ENCODE measurements around the gene TAGLN. TPM values are rescaled to one million over a fixed set of nuclear protein-coding genes. Genes with fewer than 3 reads are reported as not detected.
"Not testable (repeated sequence)": the region's sequence is repeated elsewhere in the genome, so short reads cannot be mapped to it uniquely, and the experiment has no call there.

TAGLN gene
- total RNA-seq, 2 experiments from 2014 or later: 1.3 to 1.6 TPM

DNA sequence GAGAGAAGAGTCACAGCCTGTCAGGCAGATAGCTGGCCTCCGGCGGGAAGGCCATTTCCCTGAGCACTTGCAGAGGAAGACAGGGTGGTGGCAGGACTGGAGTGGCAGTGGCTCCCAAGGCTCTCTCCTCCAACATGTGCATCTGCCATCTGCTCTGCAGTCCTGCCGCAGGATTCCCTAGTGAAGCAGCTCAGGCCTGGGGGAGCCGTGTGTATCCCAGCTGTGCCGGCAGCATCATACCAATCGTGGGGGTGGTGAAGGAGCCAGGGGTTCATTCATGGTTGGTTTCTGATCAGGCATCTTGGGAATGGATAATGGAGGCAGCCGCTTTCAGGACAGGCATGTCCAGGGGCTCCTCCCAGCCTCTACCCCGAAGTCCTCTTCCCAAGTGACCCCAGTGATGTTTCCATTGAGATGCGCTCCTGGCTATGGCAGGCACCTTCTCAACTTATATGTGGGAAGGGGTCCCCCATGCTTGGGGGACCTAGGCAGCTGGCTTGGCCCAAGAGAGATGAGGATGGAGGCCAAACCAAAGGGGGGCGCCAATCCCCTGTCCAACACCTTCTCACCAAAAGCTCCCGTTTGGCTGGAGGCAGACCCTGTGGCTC is 6.1 kb downstream of the TAGLN start:
- ChIA-PET CTCF (interaction anchor here (0.9 kb wide), 1 partner anchor 12 kb away, joined by 3 read pairs; no protein-coding TSS in a partner anchor), POLR2A (no interaction called here)

GRCh38 chr11:117206111-117206510 is 6.9 kb downstream of the TAGLN start:
- POLR2A ChIA-PET, CTCF ChIA-PET: not testable (repeated sequence)

DNA sequence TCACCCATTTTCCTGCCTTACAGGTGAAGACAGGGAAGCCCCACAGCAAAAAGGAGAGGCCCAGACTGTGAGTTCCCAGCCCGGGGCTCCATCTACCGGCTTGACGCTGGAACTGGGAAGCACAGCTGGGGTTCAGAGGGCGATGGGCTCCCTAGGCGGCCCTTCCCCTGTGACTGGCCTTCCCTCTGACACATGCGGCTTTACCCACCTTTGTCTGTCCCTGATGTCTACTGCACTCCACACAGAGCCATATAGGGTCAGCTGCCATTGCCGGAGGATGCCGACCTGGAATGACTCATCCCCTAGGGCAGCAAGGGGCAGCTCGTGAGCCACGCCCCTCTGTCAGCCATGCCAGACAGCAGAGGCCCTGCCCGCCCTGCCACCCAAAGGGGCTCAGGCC is 7.7 kb downstream of the TAGLN start:
- CTCF ChIA-PET, POLR2A ChIA-PET: not testable (repeated sequence)

- CTCF ChIA-PET, POLR2A ChIA-PET: not testable (repeated sequence)
These were observed 8.3 kb downstream of the TAGLN start for GRCh38 chr11:117207481-117207880.

DNA sequence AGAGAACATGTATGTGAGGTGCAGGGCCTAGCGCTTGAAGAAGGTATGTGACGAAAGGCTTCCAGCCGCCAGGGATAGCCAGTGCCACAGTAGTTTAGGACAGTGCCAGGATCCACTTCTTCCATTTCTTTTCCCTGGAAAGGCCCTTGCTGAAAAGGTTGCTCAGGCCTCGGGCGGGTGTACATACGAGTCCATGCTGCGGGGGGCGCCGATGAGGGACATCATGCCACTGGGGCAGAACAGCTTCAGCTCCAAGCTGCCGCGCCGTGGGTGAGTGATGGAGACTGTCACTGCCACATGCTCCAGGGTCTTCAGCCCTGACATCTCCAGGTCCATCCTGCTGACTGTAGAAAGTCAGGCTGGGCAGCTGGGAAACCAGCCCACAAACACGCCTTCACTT is 9.5 kb downstream of the TAGLN start:
- CTCF ChIA-PET, POLR2A ChIA-PET: not testable (repeated sequence)

DNA sequence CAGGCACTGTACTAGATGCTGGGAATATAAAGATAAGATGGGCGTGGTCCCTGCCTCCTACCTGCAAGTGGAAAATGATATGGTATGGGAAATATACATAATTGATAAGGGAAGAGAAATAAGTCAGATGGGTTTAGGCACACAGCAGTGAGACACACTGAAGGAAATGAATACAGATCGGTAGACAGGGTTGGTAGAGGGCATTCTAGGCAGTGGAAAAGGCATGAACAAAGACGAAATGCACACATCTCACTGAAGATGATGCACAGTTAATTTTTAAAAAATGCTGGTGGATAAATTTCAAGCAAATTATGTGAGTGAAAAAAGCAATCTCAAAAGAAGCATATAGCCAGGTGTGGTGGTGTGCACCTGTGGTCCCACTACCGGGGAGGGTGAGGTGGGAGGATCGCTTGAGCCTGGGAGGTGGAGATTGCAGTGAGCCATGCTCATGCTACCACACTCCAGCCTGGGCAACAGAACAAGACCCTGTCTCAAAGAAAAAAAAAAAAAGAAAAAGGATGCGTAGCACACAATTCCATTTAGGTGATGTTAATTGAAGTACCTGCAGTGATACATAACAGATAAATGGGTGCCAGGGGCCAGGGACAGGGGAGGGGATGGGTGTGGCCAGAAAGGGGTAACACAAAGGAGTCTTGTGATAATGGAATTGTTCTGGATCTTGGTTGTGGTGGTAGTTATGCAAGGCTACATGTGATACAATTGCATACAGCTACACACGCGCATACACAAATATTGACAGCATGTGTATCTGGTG is 10.4 kb downstream of the TAGLN start:
- CTCF ChIA-PET, POLR2A ChIA-PET: not testable (repeated sequence)

DNA sequence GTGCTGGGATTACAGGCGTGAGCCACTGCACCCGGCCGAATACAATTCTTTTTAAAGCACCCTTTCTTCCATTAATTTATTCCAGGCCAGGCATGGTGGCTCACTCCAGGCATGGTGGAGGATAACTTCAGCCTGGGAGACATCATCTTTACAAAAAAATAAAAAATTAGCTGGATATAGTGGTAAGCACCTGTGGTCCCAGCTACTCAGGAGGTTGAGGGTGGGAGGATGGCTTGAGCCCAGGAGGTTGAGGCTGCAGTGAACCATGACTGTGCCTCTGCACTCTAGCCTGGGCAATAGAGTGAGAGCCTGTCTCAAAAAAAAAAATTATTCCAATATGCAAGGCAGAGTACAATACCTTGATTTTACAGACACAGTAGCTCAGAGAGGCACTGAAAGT is 11.4 kb downstream of the TAGLN start:
- ChIA-PET POLR2A (no interaction called here), CTCF (interaction anchor here (1.1 kb wide), 1 partner anchor 16 kb away, joined by 4 read pairs; no protein-coding TSS in a partner anchor)

- ChIA-PET POLR2A (no interaction called here), CTCF (interaction anchor here (0.7 kb wide), 1 partner anchor 438 kb away, joined by 4 read pairs; no protein-coding TSS in a partner anchor)
These were observed 13.7 kb downstream of the TAGLN start for GRCh38 chr11:117212697-117213355.

- CTCF ChIA-PET: no interaction called here
- POLR2A ChIA-PET: interaction anchor here (0.6 kb wide), 1 partner anchor 1334 kb away, joined by 3 read pairs; no protein-coding TSS in a partner anchor
These were observed 15.4 kb downstream of the TAGLN start for GRCh38 chr11:117214404-117215110.

DNA sequence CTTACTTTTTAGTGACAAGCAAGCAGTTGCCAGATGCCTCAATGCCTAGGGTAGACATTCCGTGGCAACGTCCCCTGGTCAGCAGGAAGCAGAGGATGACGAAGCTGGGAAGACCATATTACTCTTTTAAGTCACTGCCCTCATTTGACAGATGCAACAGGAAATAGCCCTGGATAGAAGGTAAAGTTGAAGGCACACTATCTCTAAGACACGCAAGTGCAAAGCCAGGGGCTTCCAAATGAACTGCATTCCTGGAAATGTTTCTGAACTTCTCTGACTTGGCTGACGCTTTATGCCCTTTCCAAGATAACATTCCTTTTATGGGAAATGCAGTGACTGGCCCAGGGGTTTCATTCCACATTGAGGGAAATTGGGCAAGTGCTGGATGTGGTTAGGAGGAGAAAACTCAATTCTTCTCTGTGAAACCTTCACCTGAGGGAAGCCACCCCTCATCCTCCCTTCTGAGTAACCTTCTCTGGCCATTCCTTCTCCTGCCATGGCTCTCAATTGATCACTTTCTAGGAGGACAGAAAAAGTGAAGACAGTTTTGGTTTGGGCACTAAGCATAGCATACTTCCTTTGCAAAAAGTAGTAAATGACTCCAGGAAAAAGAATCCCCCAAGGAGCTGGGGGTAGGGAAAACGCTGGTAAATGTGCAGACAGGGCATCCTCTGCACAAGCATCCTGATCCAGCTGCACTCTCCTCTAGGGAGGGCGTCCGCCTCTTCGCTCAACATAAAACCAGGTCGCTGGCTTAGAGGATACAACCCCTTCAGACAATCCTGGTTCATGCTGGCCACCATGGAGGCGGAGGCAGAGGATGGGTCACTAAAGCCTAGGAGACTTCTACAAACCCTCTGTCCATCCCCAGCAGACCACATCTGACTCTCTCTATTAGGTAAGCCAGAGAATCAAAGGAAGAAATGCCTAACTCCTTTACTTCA is 18.2 kb downstream of the TAGLN start:
- ChIA-PET POLR2A (no interaction called here), CTCF (interaction anchor here (1.1 to 1.5 kb wide), 2 partner anchors 9 to 12 kb away, joined by 3 to 4 read pairs; no protein-coding TSS in a partner anchor)

- ChIA-PET POLR2A (no interaction called here), CTCF (interaction anchor here (0.6 to 1.5 kb wide), 3 partner anchors 9 to 310 kb away, joined by 3 to 4 read pairs (median 3); no protein-coding TSS in a partner anchor)
These were observed 19.2 kb downstream of the TAGLN start for GRCh38 chr11:117218133-117218915.

- POLR2A ChIA-PET: no interaction called here
- CTCF ChIA-PET: interaction anchor here (1.1 kb wide), 1 partner anchor 8 kb away, joined by 4 read pairs; no protein-coding TSS in a partner anchor
These were observed 19.8 kb downstream of the TAGLN start for GRCh38 chr11:117219001-117219400.

GRCh38 chr11:117219455-117219854 is 20.3 kb downstream of the TAGLN start:
- CTCF ChIA-PET: interaction anchor here (0.5 to 0.8 kb wide), 2 partner anchors 487 to 892 kb away, joined by 3 read pairs; no protein-coding TSS in a partner anchor
- POLR2A ChIA-PET: no interaction called here

- POLR2A ChIA-PET: interaction anchor here (0.6 kb wide), 1 partner anchor 27 kb away, joined by 3 read pairs; no protein-coding TSS in a partner anchor
- CTCF ChIA-PET: interaction anchor here (0.5 to 0.8 kb wide), 2 partner anchors 487 to 891 kb away, joined by 3 read pairs; no protein-coding TSS in a partner anchor
These were observed 20.8 kb downstream of the TAGLN start for GRCh38 chr11:117219995-117220394.

DNA sequence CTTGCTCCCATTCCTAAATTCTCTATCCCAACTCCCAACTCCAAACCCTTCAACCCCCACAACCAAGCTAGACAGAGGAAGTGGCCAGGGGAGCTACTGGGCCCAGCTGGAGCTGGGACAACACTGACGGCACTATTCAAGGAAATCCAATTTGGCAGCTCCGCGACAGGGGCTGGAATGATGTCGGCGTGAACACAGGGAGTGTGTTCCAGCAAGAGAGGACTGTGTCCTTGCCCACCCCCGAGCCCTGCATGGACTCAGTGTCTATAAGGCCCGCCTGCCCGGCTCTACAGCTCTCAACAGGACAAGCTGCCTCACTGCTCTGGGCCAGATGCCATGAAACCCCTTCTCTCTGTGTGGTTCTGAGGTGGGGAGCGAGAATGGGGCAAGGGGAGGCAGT is 21.4 kb downstream of the TAGLN start:
- ChIA-PET CTCF (no interaction called here), POLR2A (interaction anchor here (0.6 kb wide), 1 partner anchor 27 kb away, joined by 3 read pairs; no protein-coding TSS in a partner anchor)

GRCh38 chr11:117220999-117221774 is 22.0 kb downstream of the TAGLN start:
- POLR2A ChIA-PET: no interaction called here
- CTCF ChIA-PET: interaction anchor here (1.3 kb wide), 1 partner anchor 40 kb away, joined by 5 read pairs; no protein-coding TSS in a partner anchor

All from activated CD8-positive, alpha-beta memory T cell treated with anti-CD3 and anti-CD28 coated beads for 36 hours (primary cell).